Spleen (tissue), 11 donors: ENCODE measurements around the gene ADGRE1. TPM values are rescaled to one million over a fixed set of nuclear protein-coding genes. Genes with fewer than 3 reads are reported as not detected.

Experiments used
- DNase-seq: peaks from one replicate; pipeline ENCODE4 v3.0.0-alpha.2; 2020
- H3K27ac ChIP-seq, 8 donors: fragments of 200-600 bp; sonication (generic) in 7 of 8; 1 replicate in 4 of 8; 2 replicates in 4 of 8; pipeline versions ENCODE4 v1.5.0 to v1.8.0; 2016 to 2021; ENCODE audit warnings: inconsistent platforms in 4 of 8, mild to moderate bottlenecking in 4 of 8, moderate library complexity in 1 of 8
- H3K27me3 ChIP-seq, 7 donors: fragments of 200-600 bp; sonication (generic) in 6 of 7; replicated peaks in 1 of 7; 1 replicate in 4 of 7; 2 replicates in 3 of 7; pipeline versions ENCODE4 v1.5.0 to v1.8.0; 2016 to 2021; ENCODE audit warnings: inconsistent platforms in 3 of 7, mild to moderate bottlenecking in 1 of 7
- H3K36me3 ChIP-seq, 6 donors: fragments of 200-600 bp; sonication (generic) in 5 of 6; 1 replicate in 4 of 6; 2 replicates in 2 of 6; pipeline versions ENCODE4 v1.5.0 to v1.8.0; 2016 to 2021; ENCODE audit warnings: inconsistent platforms in 2 of 6
- H3K4me1 ChIP-seq, 6 donors: fragments of 200-600 bp; sonication (generic) in 5 of 6; 1 replicate in 3 of 6; 2 replicates in 3 of 6; pipeline versions ENCODE4 v1.5.0 to v1.8.0; 2016 to 2021; ENCODE audit warnings: inconsistent platforms in 3 of 6
- H3K4me3 ChIP-seq, 8 donors: fragments of 200-600 bp; sonication (generic) in 7 of 8; 1 replicate in 4 of 8; 2 replicates in 4 of 8; pipeline versions ENCODE4 v1.5.0 to v1.8.0; 2016 to 2021; ENCODE audit warnings: inconsistent platforms in 4 of 8, mild to moderate bottlenecking in 4 of 8, moderate library complexity in 2 of 8
- H3K9me3 ChIP-seq, 8 donors: fragments of 200-600 bp; sonication (generic) in 7 of 8; 1 replicate in 4 of 8; 2 replicates in 4 of 8; pipeline versions ENCODE4 v1.5.0 to v1.8.0; 2016 to 2021; ENCODE audit warnings: inconsistent platforms in 4 of 8
- POLR2A ChIP-seq, 3 donors: fragments of 450-650 bp; IDR thresholded peaks; one replicate each; pipeline ENCODE4 v1.5.1; 2017; ENCODE audit warnings: antibody characterized with exemption in 3 of 3, mild to moderate bottlenecking in 1 of 3
- POLR2AphosphoS5 ChIP-seq, 3 donors: sonication (generic); formaldehyde crosslinking; IDR thresholded peaks; one replicate each; pipeline ENCODE4 v1.5.1; 2017; ENCODE audit warnings: antibody characterized with exemption in 3 of 3
- WGBS, 5 donors: extraction: QIAGEN DNeasy Blood & Tissue Kit in 3 of 5; methylation state at CpG; one replicate each; pipeline versions ENCODE4 v1.1.5 to v1.1.7; 2013 to 2018; 5-methylcytosine and 5-hydroxymethylcytosine counted together
- intact Hi-C: fragments of 100-400 bp; cut with DNase I; formaldehyde crosslinking; loops from one replicate; pipeline ENCODE4 v1.15.0; 2023; ENCODE audit warnings: low total_unique reads
- polyA plus RNA-seq, 3 donors: library from polyadenylated mRNA; stranded (reverse); fragments of 200-250 nt; gene quantifications; one replicate each; pipeline ENCODE4 v1.2.1, GENCODE V29; 2013
- total RNA-seq, 7 donors: library from RNA; depleted of rRNA in 3 of 7; stranded (reverse); fragments of >200 nt in 3 of 7; fragmentation: NEBNext Ultra II Directional in 4 of 7; extraction: Animal tissue kit (Norgen Biotek cat#: 25700) in 4 of 7; gene quantifications; one replicate each; pipeline versions ENCODE4 v1.1.0 to v1.2.1, GENCODE V29; 2016 to 2021
- TF ChIP-seq, protein P1 (sequence below), 11 experiments: fragments of 200-600 bp in 7 of 11; fragments of 450-650 bp in 4 of 11; sonication (generic) in 4 of 11; IDR thresholded peaks in 8 of 11; conservative IDR thresholded peaks in 3 of 11; 1 replicate in 7 of 11; 2 replicates in 4 of 11; pipeline versions ENCODE4 v1.4.0 to v1.8.0; 2016 to 2021; ENCODE audit warnings: antibody characterized with exemption in 11 of 11, inconsistent platforms in 4 of 11, mild to moderate bottlenecking in 1 of 11
- donor health status: healthy with polysubstance abuse.
- donor health status: DM: no; HTN: no; CAD: no; lungs with moderate emphysema.
- donor health status: DM: no; HTN: no; CAD: no.
- donor health status: Bipolar disorder and iron deficiency.
- donor health status: healthy.
- donor health status: DM: no; HTN: no; CAD: no.
- donor health status: DM: yes; HTN: yes; CAD: no.

The ADGRE1 gene
- total and polyA plus RNA-seq, 10 donors = 2.3 to 65.2 (median 22.5) TPM

DNA sequence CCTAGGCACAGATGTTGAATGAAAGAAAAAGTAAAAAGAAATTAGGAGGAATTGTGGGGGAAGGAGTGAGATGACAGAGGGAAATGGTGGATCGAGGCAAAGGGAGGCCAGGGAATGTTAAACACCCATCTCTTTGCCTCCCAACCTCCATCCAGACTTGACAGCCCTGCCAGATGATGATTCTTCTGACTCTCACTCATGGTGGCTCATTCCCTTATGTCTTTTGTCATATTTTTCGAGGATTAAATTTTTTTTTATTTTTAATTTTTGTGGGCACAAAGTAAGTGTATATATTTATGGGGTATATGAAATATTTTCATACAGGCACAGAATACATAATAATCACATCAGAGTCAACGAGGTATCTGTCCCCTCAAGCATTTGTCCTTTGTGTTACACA, 42.8 kb downstream of the ADGRE1 start:
- intact Hi-C loops = no loop called here
- Histone ChIP-seq H3K4me3 (no peak overlapping the region), H3K4me1 (no peaks in the 10 kb centered on the region), H3K9me3 (peaks cover 2 to 32% (median 27%) of the 10 kb centered on the region in 8 donors), H3K27ac (no peak overlapping the region), H3K27me3 (peaks cover 0 to 4% (median 0%) of the 10 kb centered on the region in 7 donors), H3K36me3 (peaks cover 0 to 58% (median 4%) of the 10 kb centered on the region in 6 donors)
- DNase-seq = no peak
- whole genome bisulfite sequencing, 5 donors = 53 to 72% (median 65%) methylated on average over 3 of the region's 3 CpGs
- TF ChIP-seq, protein P1, sequence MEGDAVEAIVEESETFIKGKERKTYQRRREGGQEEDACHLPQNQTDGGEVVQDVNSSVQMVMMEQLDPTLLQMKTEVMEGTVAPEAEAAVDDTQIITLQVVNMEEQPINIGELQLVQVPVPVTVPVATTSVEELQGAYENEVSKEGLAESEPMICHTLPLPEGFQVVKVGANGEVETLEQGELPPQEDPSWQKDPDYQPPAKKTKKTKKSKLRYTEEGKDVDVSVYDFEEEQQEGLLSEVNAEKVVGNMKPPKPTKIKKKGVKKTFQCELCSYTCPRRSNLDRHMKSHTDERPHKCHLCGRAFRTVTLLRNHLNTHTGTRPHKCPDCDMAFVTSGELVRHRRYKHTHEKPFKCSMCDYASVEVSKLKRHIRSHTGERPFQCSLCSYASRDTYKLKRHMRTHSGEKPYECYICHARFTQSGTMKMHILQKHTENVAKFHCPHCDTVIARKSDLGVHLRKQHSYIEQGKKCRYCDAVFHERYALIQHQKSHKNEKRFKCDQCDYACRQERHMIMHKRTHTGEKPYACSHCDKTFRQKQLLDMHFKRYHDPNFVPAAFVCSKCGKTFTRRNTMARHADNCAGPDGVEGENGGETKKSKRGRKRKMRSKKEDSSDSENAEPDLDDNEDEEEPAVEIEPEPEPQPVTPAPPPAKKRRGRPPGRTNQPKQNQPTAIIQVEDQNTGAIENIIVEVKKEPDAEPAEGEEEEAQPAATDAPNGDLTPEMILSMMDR (IDR thresholded peaks at IDR 0.05 in 8 of 11, conservative IDR thresholded peaks at IDR 0.05 in 3 of 11) = no peak
- no peak for TF ChIP-seq POLR2A (IDR thresholded peaks at IDR 0.05)
- TF ChIP-seq POLR2AphosphoS5 (IDR thresholded peaks at IDR 0.05) = no peak

DNA sequence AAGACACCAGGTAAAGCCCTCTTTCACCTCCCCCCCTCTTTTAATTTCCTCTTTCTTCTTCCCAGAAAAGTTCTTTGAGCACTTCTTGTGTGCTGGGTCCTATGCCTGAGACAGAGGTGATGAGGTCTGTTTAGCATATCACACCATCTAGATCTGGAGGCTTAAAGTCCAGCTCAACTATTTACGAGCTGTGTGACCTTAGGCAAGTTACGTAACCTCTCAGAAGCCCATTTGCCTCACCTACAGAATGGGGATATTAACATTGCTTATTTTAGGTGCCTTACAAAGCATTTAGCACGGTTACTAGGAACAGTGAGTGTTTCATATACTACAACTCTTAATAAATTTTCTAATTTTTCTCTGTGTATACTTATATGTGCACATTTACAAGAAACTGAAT, 47.7 kb downstream of the ADGRE1 start:
- H3K27ac ChIP-seq = no peak overlapping the region
- H3K4me3 ChIP-seq = no peak overlapping the region
- peaks cover 0 to 64% (median 2%) of the 10 kb centered on the region in 6 donors for H3K36me3 ChIP-seq
- DNase-seq = no peak
- peaks cover 0 to 34% (median 22%) of the 10 kb centered on the region in 8 donors for H3K9me3 ChIP-seq
- no peaks in the 10 kb centered on the region for H3K4me1 ChIP-seq
- WGBS, 5 donors = 42 to 75% (median 74%) methylated on average over 3 of the region's 3 CpGs
- no peak for TF ChIP-seq POLR2AphosphoS5 (IDR thresholded peaks at IDR 0.05)
- TF ChIP-seq, protein P1 (IDR thresholded peaks at IDR 0.05 in 8 of 11, conservative IDR thresholded peaks at IDR 0.05 in 3 of 11) = no peak
- TF ChIP-seq POLR2A (IDR thresholded peaks at IDR 0.05) = no peak
- no peaks in the 10 kb centered on the region for H3K27me3 ChIP-seq
- intact Hi-C loops = no loop called here

DNA sequence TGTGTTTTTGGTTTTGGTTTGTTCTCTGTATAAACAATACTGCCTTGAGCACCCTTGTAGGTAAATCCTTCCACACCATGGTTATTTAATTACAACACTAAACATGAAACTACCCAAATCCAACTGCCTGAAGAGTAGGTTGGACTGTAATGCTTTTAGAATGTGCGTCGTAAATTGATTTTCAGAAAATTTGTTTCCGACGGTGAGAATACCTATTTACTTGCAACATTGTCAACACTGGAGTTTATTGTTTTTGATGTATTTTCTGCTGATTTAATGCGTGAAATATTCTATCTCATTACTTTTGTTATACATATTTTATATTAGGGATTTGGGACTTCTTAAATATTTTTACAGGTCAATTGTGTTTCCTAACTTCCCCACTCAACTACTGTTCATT, 48.2 kb downstream of the ADGRE1 start:
- H3K27me3 ChIP-seq = no peaks in the 10 kb centered on the region
- 59 to 71% (median 69%) methylated on average over 5 of the region's 5 CpGs for WGBS, 5 donors
- H3K27ac ChIP-seq = no peak overlapping the region
- H3K4me3 ChIP-seq = no peak overlapping the region
- TF ChIP-seq POLR2A (IDR thresholded peaks at IDR 0.05) = no peak
- TF ChIP-seq POLR2AphosphoS5 (IDR thresholded peaks at IDR 0.05) = no peak
- TF ChIP-seq, protein P1 (IDR thresholded peaks at IDR 0.05 in 8 of 11, conservative IDR thresholded peaks at IDR 0.05 in 3 of 11) = no peak
- H3K9me3 ChIP-seq = peaks cover 0 to 28% (median 17%) of the 10 kb centered on the region in 8 donors
- peaks cover 0 to 66% (median 2%) of the 10 kb centered on the region in 6 donors for H3K36me3 ChIP-seq
- DNase-seq = no peak
- H3K4me1 ChIP-seq = no peaks in the 10 kb centered on the region
- intact Hi-C loops = no loop called here

DNA sequence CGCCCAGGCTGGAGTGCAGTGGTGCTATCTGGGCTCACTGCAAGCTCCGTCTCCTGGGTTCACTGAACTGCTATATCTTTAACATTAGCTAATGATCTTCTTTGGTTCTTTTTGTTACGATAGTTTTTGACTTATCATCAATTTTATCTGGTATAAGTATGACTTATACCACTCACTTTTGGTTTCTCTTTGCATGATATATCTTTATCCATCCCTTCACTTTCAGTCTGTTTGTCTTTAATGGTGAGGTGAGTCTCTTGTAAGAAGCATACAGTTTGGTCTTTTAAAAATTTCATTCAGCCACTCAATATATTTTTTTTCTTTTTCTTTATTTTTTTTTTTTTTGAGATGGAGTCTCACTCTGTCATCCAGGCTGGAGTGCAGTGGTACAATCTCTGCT, 58.4 kb downstream of the ADGRE1 start:
- 49 to 67% (median 65%) methylated on average over 3 of the region's 3 CpGs for WGBS, 5 donors
- intact Hi-C loops = no loop called here

More for the DNA sequence above, 58.4 kb downstream of the ADGRE1 start:
- H3K9me3 ChIP-seq = no peaks in the 10 kb centered on the region
- no peaks in the 10 kb centered on the region for H3K4me1 ChIP-seq
- H3K27ac ChIP-seq = no peak overlapping the region
- no peak overlapping the region for H3K4me3 ChIP-seq
- no peak for DNase-seq
- H3K36me3 ChIP-seq = peaks cover 0 to 17% (median 0%) of the 10 kb centered on the region in 6 donors
- H3K27me3 ChIP-seq = peaks cover 0 to 8% (median 4%) of the 10 kb centered on the region in 7 donors
- TF ChIP-seq, protein P1 (IDR thresholded peaks at IDR 0.05 in 8 of 11, conservative IDR thresholded peaks at IDR 0.05 in 3 of 11) = no peak
- TF ChIP-seq POLR2AphosphoS5 (IDR thresholded peaks at IDR 0.05) (no peak), POLR2A (IDR thresholded peaks at IDR 0.05) (no peak)
